AG09309 (cell line): Measurements from ENCODE around the gene MXD3.

ENCODE experiments used
- DNase-seq: peaks from one replicate; pipeline ENCODE4 v3.0.0-alpha.2; 2010; ENCODE audit warnings: low read depth
- H3K4me3 ChIP-seq: 2 replicates; pipeline ENCODE4 v1.5.1; 2011; ENCODE audit warnings: mild to moderate bottlenecking, low read depth, low read length, moderate library complexity; ENCODE audit not compliant: control insufficient read depth
- CTCF ChIP-seq: IDR thresholded peaks from 2 replicates; pipeline ENCODE4 v1.5.1; 2011; ENCODE audit warnings: mild to moderate bottlenecking, low read depth, low read length, inconsistent platforms; ENCODE audit not compliant: insufficient read depth, control insufficient read depth; ENCODE audit errors: missing control alignments

Gene MXD3

GRCh38 chr5:177303925-177304391 is 7.7 kb downstream of the MXD3 start:
- H3K4me3 ChIP-seq, result peak overlapping the region; percentile 83
- no peak for DNase-seq
- no peak for TF ChIP-seq CTCF

GRCh38 chr5:177303121-177303924 is 8.4 kb downstream of the MXD3 start, which contains the start of the genes PRELID1 and RAB24:
TSS of gene PRELID1 (plus strand) at chr5:177303799. CDS start at chr5:177303986, 187 bp downstream.
TSS of gene RAB24 (minus strand) at chr5:177303719. CDS start at chr5:177303288, 431 bp downstream.
- no peak for DNase-seq
- peak within 1 kb of the TSS; percentile 83 for H3K4me3 ChIP-seq
- no peak for TF ChIP-seq CTCF

GRCh38 chr5:177302354-177303110 is 9.2 kb downstream of the MXD3 start:
- TF ChIP-seq CTCF, result no peak
- H3K4me3 ChIP-seq, result peak overlapping the region; percentile 83
- no peak for DNase-seq

- TF ChIP-seq CTCF, result no peak
- no peak for DNase-seq
- H3K4me3 ChIP-seq, result no peak overlapping the region
These were observed 10.1 kb downstream of the MXD3 start for GRCh38 chr5:177301503-177302165.

GRCh38 chr5:177300951-177301350 is 10.7 kb downstream of the MXD3 start:
- DNase-seq, result no peak
- no peak overlapping the region for H3K4me3 ChIP-seq
- no peak for TF ChIP-seq CTCF

- no peak overlapping the region for H3K4me3 ChIP-seq
- TF ChIP-seq CTCF, result no peak
- no peak for DNase-seq
These were observed 11.3 kb downstream of the MXD3 start for GRCh38 chr5:177300236-177300880.
